ENCODE measurements around the gene ALDH6A1. TPM values are rescaled to one million over a fixed set of nuclear protein-coding genes. Genes with fewer than 3 reads are reported as not detected.

Gene ALDH6A1
- total RNA-seq, 1 experiment from 2014 or later = 30.0 TPM

- H3K4me3 Mint-ChIP-seq (ENCODE audit: unreplicated experiment) = no peak overlapping the region
- no peaks in the 10 kb centered on the region for H3K27me3 Mint-ChIP-seq (ENCODE audit: insufficient read depth, unreplicated experiment)
- no peaks in the 10 kb centered on the region; the same call in 1 of the 2 replicates for H3K36me3 ChIP-seq (ENCODE audit: control insufficient read depth, insufficient read depth, low read length)
- ChIA-PET POLR2A (interaction anchor here (0.7 kb wide), 1 partner anchor 70 kb away, joined by 4 read pairs; the partner anchor contains the start of gene ALDH6A1), CTCF (interaction anchor here (0.6 kb wide), 1 partner anchor 168 kb away, joined by 3 read pairs; no protein-coding TSS in a partner anchor)
- H3K4me1 ChIP-seq = peaks cover 11% of the 10 kb centered on the region
- intact Hi-C loops (cut with micrococcal nuclease; ENCODE audit: unreplicated experiment) = loop anchor here (2.0 kb wide), 1 partner anchor 63 kb away; the partner anchor contains the start of genes COQ6 and FAM161B
- no peaks in the 10 kb centered on the region for H3K9me3 Mint-ChIP-seq (ENCODE audit: unreplicated experiment)
- no peak overlapping the region for H3K27ac Mint-ChIP-seq (ENCODE audit: unreplicated experiment)
- no peak overlapping the region for H3K4me3 ChIP-seq (ENCODE audit: low read depth, low read length)
- BruUV-seq (replicated peaks) = no TSS peak
- peak; percentile 51 to 58 for DNase-seq
- no peaks in the 10 kb centered on the region for H3K27me3 ChIP-seq (replicated peaks; ENCODE audit: control insufficient read depth, insufficient read depth, low read length)
- H3K9me3 ChIP-seq = no peaks in the 10 kb centered on the region
- peaks cover 6% of the 10 kb centered on the region for H3K36me3 Mint-ChIP-seq (ENCODE audit: insufficient read depth, unreplicated experiment)
- no peak for TF ChIP-seq CTCF (IDR thresholded peaks at IDR 0.05; ENCODE audit: insufficient read depth in 1 of 2, low read depth in 1 of 2, low read length in 1 of 2, severe bottlenecking in 1 of 2, unreplicated experiment in 1 of 2)
- H3K4me1 Mint-ChIP-seq (ENCODE audit: low read depth, unreplicated experiment) = peaks cover 6% of the 10 kb centered on the region
Measured at GRCh38 chr14:74014299-74014698, 70.0 kb downstream of the ALDH6A1 start.

GRCh38 chr14:74008843-74009499, 75.3 kb downstream of the ALDH6A1 start:
- H3K36me3 Mint-ChIP-seq (ENCODE audit: insufficient read depth, unreplicated experiment) = peaks cover 6% of the 10 kb centered on the region
- no peak for TF ChIP-seq CTCF (IDR thresholded peaks at IDR 0.05; ENCODE audit: insufficient read depth in 1 of 2, low read depth in 1 of 2, low read length in 1 of 2, severe bottlenecking in 1 of 2, unreplicated experiment in 1 of 2)
- H3K27me3 Mint-ChIP-seq (ENCODE audit: insufficient read depth, unreplicated experiment) = no peaks in the 10 kb centered on the region
- Histone ChIP-seq H3K27me3 (replicated peaks; ENCODE audit: control insufficient read depth, insufficient read depth, low read length) (no peaks in the 10 kb centered on the region), H3K9me3 (no peaks in the 10 kb centered on the region), H3K36me3 (ENCODE audit: control insufficient read depth, insufficient read depth, low read length) (no peaks in the 10 kb centered on the region; the same call in 1 of the 2 replicates), H3K4me1 (peaks cover 3% of the 10 kb centered on the region), H3K4me3 (ENCODE audit: low read depth, low read length) (no peak overlapping the region)
- CTCF ChIA-PET = no interaction called here
- H3K4me1 Mint-ChIP-seq (ENCODE audit: low read depth, unreplicated experiment) = peaks cover 6% of the 10 kb centered on the region
- H3K27ac Mint-ChIP-seq (ENCODE audit: unreplicated experiment) = no peak overlapping the region
- no peak for DNase-seq
- POLR2A ChIA-PET = no interaction called here
- no TSS peak for BruUV-seq (replicated peaks)
- no peak overlapping the region for H3K4me3 Mint-ChIP-seq (ENCODE audit: unreplicated experiment)
- no peaks in the 10 kb centered on the region for H3K9me3 Mint-ChIP-seq (ENCODE audit: unreplicated experiment)
- intact Hi-C loops (cut with micrococcal nuclease; ENCODE audit: unreplicated experiment) = no loop called here

Other genes with a start within 250 kb of the ALDH6A1 start
- 14.2 and 16.5 TPM in 2 replicates for gene PTGR2, start 232.6 kb downstream of the ALDH6A1 start, total RNA-seq (2022)
- gene ZNF410, start 197.6 kb downstream of the ALDH6A1 start, total RNA-seq (2022) = 35.9 and 36.8 TPM in 2 replicates
- gene FAM161B, start 134.4 kb downstream of the ALDH6A1 start, total RNA-seq (2022) = 1.4 and 1.6 TPM in 2 replicates
- gene COQ6, start 134.2 kb downstream of the ALDH6A1 start, total RNA-seq (2022) = 18.0 and 21.3 TPM in 2 replicates
- gene ENTPD5, start 65.2 kb downstream of the ALDH6A1 start, total RNA-seq (2022) = 9.1 and 9.3 TPM in 2 replicates
- 0.66 and 0.91 TPM in 2 replicates for gene BBOF1, start 65.1 kb downstream of the ALDH6A1 start, total RNA-seq (2022)
- gene LIN52, start 503 bp upstream of the ALDH6A1 start, total RNA-seq (2022) = 11.3 and 11.8 TPM in 2 replicates
- gene VSX2, start 155.0 kb upstream of the ALDH6A1 start, total RNA-seq (2022) = not detected in 2 replicates
- 72.8 and 82.1 TPM in 2 replicates for gene ABCD4, start 218.5 kb upstream of the ALDH6A1 start, total RNA-seq (2022)

Measured in Caco-2 (cell line).